CD4-positive, alpha-beta T cell treated with Interferon alpha-2 for 1 hour (primary cell): ENCODE measurements around the gene BCL2L12.

Experiments
- DNase-seq, 2 donors: peaks; one replicate each; pipeline ENCODE4 v3.0.0-alpha.2; 2020 to 2022

The BCL2L12 gene

GRCh38 chr19:49665036-49665350 is 740 bp upstream of the BCL2L12 start:
- no peak for DNase-seq

- peak in 1 of 2 donors; percentile 15 for DNase-seq
These were observed 349 bp downstream of the BCL2L12 start for GRCh38 chr19:49666120-49666444.

GRCh38 chr19:49667473-49667872 is 1.7 kb downstream of the BCL2L12 start:
- DNase-seq: no peak

- DNase-seq: no peak
These were observed 3.8 kb downstream of the BCL2L12 start for GRCh38 chr19:49669516-49669915.

GRCh38 chr19:49672131-49672919 is 6.6 kb downstream of the BCL2L12 start:
- peak; percentile 76 to 82 for DNase-seq

- no peak for DNase-seq
These were observed 10.5 kb downstream of the BCL2L12 start for GRCh38 chr19:49676136-49676783.

- DNase-seq: peak; percentile 100
These were observed 11.1 kb downstream of the BCL2L12 start for GRCh38 chr19:49676784-49677230.

- DNase-seq: peak; percentile 44 to 61
These were observed 11.6 kb downstream of the BCL2L12 start, which contains the start of gene PRMT1 for GRCh38 chr19:49677231-49677900. TSS of gene PRMT1 (plus strand) at chr19:49677271. CDS start at chr19:49677281, 10 bp downstream.

- DNase-seq: peak; percentile 79 to 85
These were observed 12.4 kb downstream of the BCL2L12 start for GRCh38 chr19:49677901-49678674.

GRCh38 chr19:49678985-49679770 is 13.4 kb downstream of the BCL2L12 start:
- DNase-seq: no peak

GRCh38 chr19:49679771-49680413 is 14.2 kb downstream of the BCL2L12 start:
- DNase-seq: no peak

- DNase-seq: peak; percentile 91 to 93
These were observed 15.0 kb downstream of the BCL2L12 start for GRCh38 chr19:49680421-49681351.

GRCh38 chr19:49681830-49682229 is 16.1 kb downstream of the BCL2L12 start:
- no peak for DNase-seq

- no peak for DNase-seq
These were observed 16.5 kb downstream of the BCL2L12 start for GRCh38 chr19:49682274-49682673.

GRCh38 chr19:49683814-49684250 is 18.1 kb downstream of the BCL2L12 start:
- no peak for DNase-seq

- peak; percentile 13 to 43 for DNase-seq
These were observed 18.7 kb downstream of the BCL2L12 start for GRCh38 chr19:49684251-49684982.

GRCh38 chr19:49684983-49685553 is 19.3 kb downstream of the BCL2L12 start:
- DNase-seq: no peak

- DNase-seq: no peak
These were observed 20.2 kb downstream of the BCL2L12 start for GRCh38 chr19:49685845-49686332.

- no peak for DNase-seq
These were observed 20.9 kb downstream of the BCL2L12 start for GRCh38 chr19:49686503-49687088.
